Hepatocyte (in vitro differentiated cells): ENCODE results near the gene OR6C6. TPM values are rescaled to one million over a fixed set of nuclear protein-coding genes. Genes with fewer than 3 reads are reported as not detected.

Source experiments
- DNase-seq: peaks from one replicate; pipeline ENCODE4 v3.0.0-alpha.2; 2016; ENCODE audit warnings: low spot score
- H2AFZ ChIP-seq: fragments of 200-600 bp; sonication (generic); 2 replicates; pipeline ENCODE4 v1.6.0; 2016; ENCODE audit warnings: antibody characterized with exemption, mild to moderate bottlenecking
- H3K27ac ChIP-seq: fragments of 200-600 bp; sonication (generic); 2 replicates; pipeline ENCODE4 v1.5.1; 2016; ENCODE audit warnings: mild to moderate bottlenecking
- H3K27me3 ChIP-seq: fragments of 200-600 bp; sonication (generic); 2 replicates; pipeline ENCODE4 v1.6.1; 2016
- H3K36me3 ChIP-seq: fragments of 200-600 bp; sonication (generic); replicated peaks from 2 replicates; pipeline ENCODE4 v1.5.1; 2016; ENCODE audit warnings: low read depth; ENCODE audit not compliant: insufficient read depth
- H3K4me1 ChIP-seq: fragments of 200-600 bp; sonication (generic); 2 replicates; pipeline ENCODE4 v1.5.1; 2016; ENCODE audit warnings: mild to moderate bottlenecking, moderate library complexity; ENCODE audit not compliant: insufficient read depth
- H3K4me2 ChIP-seq: fragments of 200-600 bp; sonication (generic); 2 replicates; pipeline ENCODE4 v1.6.0; 2016
- H3K4me3 ChIP-seq: fragments of 200-600 bp; sonication (generic); 2 replicates; pipeline ENCODE4 v1.5.1; 2016; ENCODE audit warnings: mild to moderate bottlenecking
- H3K79me2 ChIP-seq: fragments of 200-600 bp; sonication (generic); 2 replicates; pipeline ENCODE4 v1.6.0; 2017; ENCODE audit warnings: mild to moderate bottlenecking
- H3K9me2 ChIP-seq: fragments of 200-600 bp; sonication (generic); replicated peaks from 2 replicates; pipeline ENCODE4 v1.6.0; 2017; ENCODE audit warnings: mild to moderate bottlenecking; ENCODE audit not compliant: insufficient read depth
- H3K9me3 ChIP-seq: fragments of 200-600 bp; sonication (generic); 2 replicates; pipeline ENCODE4 v1.5.1; 2016; ENCODE audit warnings: low read depth, mild to moderate bottlenecking
- H4K20me1 ChIP-seq: fragments of 200-600 bp; sonication (generic); 2 replicates; pipeline ENCODE4 v1.6.0; 2016; ENCODE audit warnings: mild to moderate bottlenecking; ENCODE audit not compliant: insufficient read depth, poor library complexity, severe bottlenecking
- CTCF ChIP-seq: fragments of 200-600 bp; sonication (generic); IDR thresholded peaks from 2 replicates; pipeline ENCODE4 v1.5.1; 2016; ENCODE audit warnings: antibody characterized with exemption, mild to moderate bottlenecking; ENCODE audit not compliant: poor library complexity
- EZH2 ChIP-seq: fragments of 200-600 bp; sonication (generic); IDR thresholded peaks from 2 replicates; pipeline ENCODE4 v1.6.1; 2016; ENCODE audit warnings: antibody characterized with exemption, mild to moderate bottlenecking, borderline replicate concordance
- EZH2phosphoT487 ChIP-seq: fragments of 200-600 bp; sonication (generic); IDR thresholded peaks from one replicate; pipeline ENCODE4 v1.6.1; 2018; ENCODE audit warnings: antibody characterized with exemption, mild to moderate bottlenecking, low read depth, moderate library complexity; ENCODE audit not compliant: unreplicated experiment, severe bottlenecking
- WGBS: methylation state at CpG from one replicate; pipeline ENCODE4 v1.1.6; 2016; ENCODE audit warnings: low lambda C conversion rate; ENCODE audit errors: missing lambda C conversion rate; 5-methylcytosine and 5-hydroxymethylcytosine counted together
- polyA plus RNA-seq: library from polyadenylated mRNA; unstranded; fragments of >200 nt; fragmentation: Nextera tagmentation; extraction: Ambion mirVana; gene quantifications from 2 replicates; pipeline ENCODE4 v1.2.1, GENCODE V29; 2016
- total RNA-seq: library from RNA; depleted of rRNA; stranded (reverse); fragments of >200 nt; gene quantifications from 2 replicates; pipeline ENCODE4 v1.2.3, GENCODE V29; 2014

OR6C6 gene
- total and polyA plus RNA-seq, 2 experiments from 2014 or later = not detected

- Histone ChIP-seq H3K9me3 (no peaks in the 10 kb centered on the region), H4K20me1 (no peaks in the 10 kb centered on the region), H2AFZ (no peak overlapping the region), H3K4me2 (no peak overlapping the region), H3K79me2 (no peaks in the 10 kb centered on the region), H3K27me3 (no peaks in the 10 kb centered on the region), H3K4me1 (no peaks in the 10 kb centered on the region), H3K9me2 (no peaks in the 10 kb centered on the region), H3K36me3 (no peaks in the 10 kb centered on the region), H3K27ac (no peak overlapping the region), H3K4me3 (no peak overlapping the region)
- no peak for TF ChIP-seq EZH2
- TF ChIP-seq EZH2phosphoT487 = no peak
- no peak for TF ChIP-seq CTCF
- DNase-seq = no peak
- WGBS = 85% methylated on average over 1 of the region's 1 CpG
Observed at GRCh38 chr12:55246159-55246558, 50.2 kb downstream of the OR6C6 start.

GRCh38 chr12:55244309-55244708 is 52.1 kb downstream of the OR6C6 start, which contains the start of gene OR6C74:
OR6C74 (plus strand) TSS chr12:55244609; CDS start chr12:55247288, 2,679 bp downstream.
- DNase-seq = no peak
- Histone ChIP-seq H3K27ac (no peak within 1 kb of the TSS), H3K79me2 (no peaks in the 10 kb centered on the region), H2AFZ (no peak within 1 kb of the TSS), H3K9me2 (no peaks in the 10 kb centered on the region), H3K4me3 (no peak within 1 kb of the TSS), H4K20me1 (no peaks in the 10 kb centered on the region), H3K27me3 (no peaks in the 10 kb centered on the region), H3K4me2 (no peak within 1 kb of the TSS), H3K9me3 (no peaks in the 10 kb centered on the region), H3K36me3 (no peaks in the 10 kb centered on the region), H3K4me1 (no peaks in the 10 kb centered on the region)
- 89% methylated on average over 3 of the region's 3 CpGs for WGBS
- TF ChIP-seq EZH2 (no peak), CTCF (no peak)

Other genes starting within 250 kb of the OR6C6 start
- not detected in 2 replicates for gene OR9K2, start 170.2 kb downstream of the OR6C6 start, total RNA-seq
- not detected in 2 replicates for gene OR9K2, start 170.2 kb downstream of the OR6C6 start, polyA plus RNA-seq
- gene OR10A7, start 75.5 kb downstream of the OR6C6 start, total RNA-seq = not detected in 2 replicates
- gene OR10A7, start 75.5 kb downstream of the OR6C6 start, polyA plus RNA-seq = not detected in 2 replicates
- gene OR6C74, start 52.0 kb downstream of the OR6C6 start, total RNA-seq = not detected in 2 replicates
- gene OR6C74, start 52.0 kb downstream of the OR6C6 start, polyA plus RNA-seq = not detected in 2 replicates
- not detected in 2 replicates for gene OR6C1, start 17.8 kb upstream of the OR6C6 start, total RNA-seq
- not detected in 2 replicates for gene OR6C1, start 17.8 kb upstream of the OR6C6 start, polyA plus RNA-seq
- gene OR6C3, start 34.2 kb upstream of the OR6C6 start, total RNA-seq = not detected in 2 replicates
- not detected in 2 replicates for gene OR6C3, start 34.2 kb upstream of the OR6C6 start, polyA plus RNA-seq
- gene OR6C75, start 66.4 kb upstream of the OR6C6 start, total RNA-seq = not detected in 2 replicates
- gene OR6C75, start 66.4 kb upstream of the OR6C6 start, polyA plus RNA-seq = not detected in 2 replicates
- gene OR6C65, start 104.0 kb upstream of the OR6C6 start, total RNA-seq = not detected in 2 replicates
- gene OR6C65, start 104.0 kb upstream of the OR6C6 start, polyA plus RNA-seq = not detected in 2 replicates
- not detected in 2 replicates for gene OR6C76, start 129.7 kb upstream of the OR6C6 start, total RNA-seq
- gene OR6C76, start 129.7 kb upstream of the OR6C6 start, polyA plus RNA-seq = not detected in 2 replicates
- not detected in 2 replicates for gene OR6C2, start 147.5 kb upstream of the OR6C6 start, total RNA-seq
- not detected in 2 replicates for gene OR6C2, start 147.5 kb upstream of the OR6C6 start, polyA plus RNA-seq
- gene OR6C70, start 173.6 kb upstream of the OR6C6 start, total RNA-seq = not detected in 2 replicates
- not detected in 2 replicates for gene OR6C70, start 173.6 kb upstream of the OR6C6 start, polyA plus RNA-seq
- gene OR6C68, start 195.8 kb upstream of the OR6C6 start, total RNA-seq = not detected in 2 replicates
- not detected in 2 replicates for gene OR6C68, start 195.8 kb upstream of the OR6C6 start, polyA plus RNA-seq